Measurements from ENCODE around the gene TJAP1.

The TJAP1 gene

GRCh38 chr6:43509984-43510826 lies 32.8 kb downstream of the TJAP1 start, which contains the start of gene LRRC73:
Gene LRRC73 (minus strand): TSS chr6:43510346. CDS start chr6:43509785, 561 bp downstream.
- no peak for TF ChIP-seq CTCF (IDR thresholded peaks at IDR 0.05)
- peaks cover 0 to 45% (median 28%) of the 10 kb centered on the region in 4 donors for H3K4me1 ChIP-seq

GRCh38 chr6:43510827-43511163 lies 33.4 kb downstream of the TJAP1 start:
- H3K36me3 ChIP-seq = peaks cover 29 to 49% (median 32%) of the 10 kb centered on the region in 3 donors
- intact Hi-C loops (cut with DNase I; ENCODE audit: low total_unique reads) = loop anchor here (5.0 kb wide), 1 partner anchor 67 kb away; the partner anchor contains the start of genes POLH and XPO5
- no peak for DNase-seq
- no peak for TF ChIP-seq CTCF (IDR thresholded peaks at IDR 0.05)
- H3K9me3 ChIP-seq = no peaks in the 10 kb centered on the region
- H3K4me1 ChIP-seq = peaks cover 0 to 51% (median 34%) of the 10 kb centered on the region in 4 donors
- peak overlapping the region; percentile 61 to 75 for H3K4me3 ChIP-seq
- H3K27me3 ChIP-seq = no peaks in the 10 kb centered on the region
- H3K27ac ChIP-seq = peak overlapping the region; percentile 35 to 51

More at GRCh38 chr6:43509984-43510826, 32.8 kb downstream of the TJAP1 start, which contains the start of gene LRRC73:
- H3K36me3 ChIP-seq = peaks cover 31 to 50% (median 38%) of the 10 kb centered on the region in 3 donors
- H3K4me3 ChIP-seq = peak within 1 kb of the TSS; percentile 61 to 75
- intact Hi-C loops (cut with DNase I; ENCODE audit: low total_unique reads) = loop anchor here (5.0 to 10.0 kb wide), 3 partner anchors 67 to 245 kb away; partner anchors contain the start of genes POLH, XPO5 and ZNF318
- no peaks in the 10 kb centered on the region for H3K27me3 ChIP-seq
- H3K9me3 ChIP-seq = no peaks in the 10 kb centered on the region
- H3K27ac ChIP-seq = peak within 1 kb of the TSS; percentile 35 to 51
- DNase-seq = peak; percentile 78 to 93

GRCh38 chr6:43511824-43512415 lies 34.5 kb downstream of the TJAP1 start:
- H3K4me1 ChIP-seq = peaks cover 0 to 54% (median 37%) of the 10 kb centered on the region in 4 donors
- H3K27me3 ChIP-seq = no peaks in the 10 kb centered on the region
- no peaks in the 10 kb centered on the region for H3K9me3 ChIP-seq
- no peak overlapping the region for H3K27ac ChIP-seq
- DNase-seq = no peak
- peaks cover 29 to 45% (median 31%) of the 10 kb centered on the region in 3 donors for H3K36me3 ChIP-seq
- intact Hi-C loops (cut with DNase I; ENCODE audit: low total_unique reads) = loop anchor here (5.0 kb wide), 1 partner anchor 65 kb away; the partner anchor contains the start of genes POLH and XPO5
- TF ChIP-seq CTCF (IDR thresholded peaks at IDR 0.05) = no peak
- no peak overlapping the region for H3K4me3 ChIP-seq

- DNase-seq = no peak
- H3K4me3 ChIP-seq = peak overlapping the region; percentile 60 to 85
- intact Hi-C loops (cut with DNase I; ENCODE audit: low total_unique reads) = no loop called here
- no peaks in the 10 kb centered on the region for H3K9me3 ChIP-seq
- H3K27me3 ChIP-seq = no peaks in the 10 kb centered on the region
- H3K36me3 ChIP-seq = peaks cover 29 to 63% (median 47%) of the 10 kb centered on the region in 3 donors
- TF ChIP-seq CTCF (IDR thresholded peaks at IDR 0.05) = no peak
- H3K4me1 ChIP-seq = peaks cover 0 to 45% (median 32%) of the 10 kb centered on the region in 4 donors
- peak overlapping the region; percentile 79 to 85 for H3K27ac ChIP-seq
Observed at GRCh38 chr6:43515808-43516207, 38.4 kb downstream of the TJAP1 start.

GRCh38 chr6:43516367-43516696 lies 39.0 kb downstream of the TJAP1 start:
- no peak for TF ChIP-seq CTCF (IDR thresholded peaks at IDR 0.05)
- peak overlapping the region; percentile 79 to 85 for H3K27ac ChIP-seq
- intact Hi-C loops (cut with DNase I; ENCODE audit: low total_unique reads) = no loop called here
- H3K27me3 ChIP-seq = no peaks in the 10 kb centered on the region
- no peaks in the 10 kb centered on the region for H3K9me3 ChIP-seq
- DNase-seq = no peak
- peaks cover 0 to 43% (median 30%) of the 10 kb centered on the region in 4 donors for H3K4me1 ChIP-seq
- H3K4me3 ChIP-seq = peak overlapping the region; percentile 60 to 85
- H3K36me3 ChIP-seq = peaks cover 24 to 64% (median 49%) of the 10 kb centered on the region in 3 donors

All from tibial artery (tissue), 4 donors.